Measurements from ENCODE around the gene PTPRF.

PTPRF gene

GRCh38 chr1:43655953-43656352 is 125.3 kb downstream of the PTPRF start:
- in situ Hi-C loops (cut with MboI; ENCODE audit: low sequenced_read_pairs), result no loop called here

DNA sequence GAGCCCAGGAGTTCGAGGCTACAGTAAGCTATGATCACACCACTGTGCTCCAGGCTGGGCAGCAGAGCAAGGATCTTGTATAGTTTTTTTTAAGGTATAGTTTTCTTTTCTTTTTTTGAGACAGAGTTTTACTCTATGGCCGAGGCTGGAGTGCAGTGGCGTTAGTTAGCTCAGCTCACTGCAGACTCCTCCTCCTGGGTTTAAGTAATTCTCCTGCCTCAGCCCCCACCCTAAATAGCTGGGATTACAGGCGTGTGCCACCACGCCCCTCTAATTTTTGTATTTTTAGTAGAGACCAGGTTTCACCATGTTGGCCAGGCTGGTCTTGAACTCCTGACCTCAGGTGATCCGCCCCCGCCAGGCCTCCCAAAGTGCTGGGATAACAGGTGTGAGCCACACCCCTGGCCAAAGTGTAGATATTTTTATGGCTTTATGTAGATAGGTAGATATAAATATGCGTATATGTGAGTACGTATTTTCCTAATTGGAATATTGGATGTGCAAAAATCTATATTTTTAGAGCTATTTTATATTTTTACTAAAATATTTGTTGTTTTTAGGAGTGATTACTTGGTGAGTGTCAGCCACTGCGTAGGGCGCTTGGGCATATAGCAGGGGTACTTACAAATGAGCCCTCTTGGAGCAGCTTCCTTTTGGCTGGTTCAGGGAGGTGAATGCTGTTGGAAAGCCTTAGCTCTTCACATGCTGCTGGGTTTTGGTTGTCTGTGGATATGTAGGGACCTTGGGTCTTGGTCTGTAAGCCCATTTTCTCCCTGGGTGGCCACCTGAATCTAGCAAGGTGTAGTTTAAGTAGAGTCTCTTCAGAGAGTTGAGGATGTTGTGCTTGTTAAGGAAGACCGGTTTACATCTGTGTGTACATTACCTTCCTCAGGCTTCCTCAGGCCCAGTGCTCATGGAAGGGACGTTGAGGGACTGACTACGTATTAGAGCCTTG is 128.8 kb downstream of the PTPRF start:
- in situ Hi-C loops (cut with MboI; ENCODE audit: low sequenced_read_pairs), result no loop called here

- in situ Hi-C loops (cut with MboI; ENCODE audit: low sequenced_read_pairs), result no loop called here
Measured at GRCh38 chr1:43660355-43660754, 129.7 kb downstream of the PTPRF start.

DNA sequence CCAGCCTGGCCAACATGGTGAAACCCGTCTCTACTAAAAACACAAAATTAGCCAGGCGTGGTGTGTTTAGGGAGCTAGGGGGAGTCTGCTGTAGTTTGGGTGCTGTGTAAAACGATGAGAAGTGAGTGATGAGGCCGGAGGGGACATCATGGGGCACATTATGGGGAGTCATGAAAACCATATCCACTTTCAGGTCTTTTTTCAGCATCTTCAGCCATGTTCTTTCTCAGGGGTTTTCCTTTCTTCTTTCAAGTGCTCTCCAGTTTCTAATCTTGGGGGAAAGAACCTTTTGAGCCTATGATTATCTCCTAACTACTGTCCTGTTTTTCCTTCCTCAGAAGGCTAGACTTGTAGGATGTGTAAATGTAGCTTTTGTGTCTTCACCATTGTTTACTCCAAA is 133.7 kb downstream of the PTPRF start:
- in situ Hi-C loops (cut with MboI; ENCODE audit: low sequenced_read_pairs), result no loop called here

- in situ Hi-C loops (cut with MboI; ENCODE audit: low sequenced_read_pairs), result no loop called here
Measured at GRCh38 chr1:43666608-43667007, 135.9 kb downstream of the PTPRF start.

DNA sequence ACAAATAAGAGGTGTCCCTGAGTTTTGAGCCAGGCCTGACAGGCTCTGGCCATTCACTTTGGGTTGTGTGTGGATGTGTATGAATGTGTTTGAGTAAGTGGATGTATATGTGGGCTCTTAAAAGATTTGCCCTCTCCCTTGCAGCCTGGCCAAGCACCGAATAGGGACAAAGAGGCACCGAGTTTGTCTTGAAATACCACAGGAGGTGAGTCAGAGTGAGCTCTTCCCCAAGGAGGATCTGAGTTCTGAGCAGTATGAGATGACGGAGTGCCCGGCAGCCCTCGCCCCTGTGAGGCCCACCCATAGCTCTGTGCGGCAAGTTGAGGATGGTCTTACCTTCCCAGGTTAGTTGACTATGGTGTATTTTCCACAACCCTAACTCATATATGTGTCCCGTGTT is 138.3 kb downstream of the PTPRF start:
- in situ Hi-C loops (cut with MboI; ENCODE audit: low sequenced_read_pairs), result no loop called here

GRCh38 chr1:43669878-43670277 is 139.2 kb downstream of the PTPRF start:
- in situ Hi-C loops (cut with MboI; ENCODE audit: low sequenced_read_pairs), result no loop called here

GRCh38 chr1:43671193-43671592 is 140.5 kb downstream of the PTPRF start:
- in situ Hi-C loops (cut with MboI; ENCODE audit: low sequenced_read_pairs), result no loop called here

DNA sequence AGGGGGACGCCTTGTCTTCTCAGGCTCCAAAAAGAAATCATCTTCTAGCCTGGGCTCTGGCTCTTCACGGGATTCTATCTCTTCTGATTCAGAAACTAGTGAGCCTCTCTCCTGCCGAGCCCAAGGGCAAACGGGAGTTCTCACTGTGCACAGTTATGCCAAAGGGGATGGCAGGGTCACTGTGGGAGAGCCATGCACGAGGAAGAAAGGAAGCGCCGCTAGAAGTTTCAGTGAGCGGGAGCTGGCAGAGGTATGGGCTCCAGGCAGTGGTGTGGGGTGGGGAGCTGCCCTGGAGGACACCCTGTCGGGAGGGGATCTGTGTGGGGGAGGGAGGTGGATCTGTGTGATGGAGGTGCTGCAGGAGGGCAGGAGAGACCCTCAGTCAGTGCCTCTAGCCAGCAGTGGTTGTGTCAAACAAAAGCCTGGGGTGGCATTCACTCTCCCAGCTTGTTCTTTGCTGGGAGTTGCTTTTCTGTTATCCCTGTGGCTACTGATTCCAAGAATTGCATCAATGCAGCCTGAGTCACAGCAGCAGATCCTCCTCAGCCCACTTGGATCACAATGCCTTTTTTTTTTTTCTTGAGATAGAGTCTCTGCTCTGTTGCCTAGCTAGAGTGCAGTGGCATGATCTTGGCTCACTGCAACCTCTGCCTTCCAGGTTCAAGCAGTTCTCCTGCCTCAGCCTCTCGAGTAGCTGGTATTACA is 141.1 kb downstream of the PTPRF start:
- in situ Hi-C loops (cut with MboI; ENCODE audit: low sequenced_read_pairs), result no loop called here

DNA sequence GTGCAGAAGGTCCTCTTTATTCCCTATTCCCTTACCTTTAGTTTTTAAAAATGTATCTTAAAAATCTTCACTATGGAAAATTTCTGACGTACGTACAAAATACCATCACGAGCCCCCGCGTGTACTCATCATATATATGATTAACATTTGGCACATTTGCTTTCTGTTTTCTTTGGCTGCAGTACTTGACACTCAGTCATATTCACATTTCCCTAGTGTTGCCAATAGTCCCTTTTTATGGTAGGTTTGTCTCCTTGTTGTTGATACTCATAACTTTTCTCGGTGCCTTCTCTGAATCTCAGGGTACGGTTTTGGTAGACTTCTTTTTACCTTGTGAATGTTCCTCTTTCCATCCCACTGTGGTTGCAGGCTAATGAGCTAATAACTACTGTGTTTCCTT is 142.6 kb downstream of the PTPRF start:
- in situ Hi-C loops (cut with MboI; ENCODE audit: low sequenced_read_pairs), result no loop called here
